ENCODE data around the gene GALNT18.

DNA sequence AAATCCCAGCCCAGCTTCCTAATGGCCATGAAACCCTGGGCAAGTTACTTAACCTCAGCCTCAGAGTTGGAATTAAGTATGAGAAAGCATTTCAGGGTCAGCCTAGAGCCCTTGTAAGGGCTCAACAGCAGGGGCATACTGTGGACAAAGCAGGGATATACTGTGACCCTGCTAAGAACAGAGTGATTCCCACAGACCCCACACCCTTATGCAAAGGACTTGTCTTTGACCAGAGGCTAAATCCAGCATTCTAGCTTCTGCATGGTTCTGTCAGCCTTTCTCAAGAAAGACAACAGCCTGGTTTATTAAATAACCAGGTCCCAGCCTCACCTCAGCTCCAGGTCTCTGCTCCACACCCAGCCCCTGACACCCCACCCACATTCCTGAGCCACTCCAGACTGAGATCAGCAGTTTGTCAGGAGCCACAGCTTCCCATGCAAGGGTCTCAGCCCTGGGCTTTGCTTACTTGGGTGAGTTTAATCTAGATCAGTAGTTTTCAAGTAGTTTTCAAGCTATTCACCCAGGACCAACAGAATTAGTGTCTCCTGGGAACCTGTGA lies 69.2 kb downstream of the GALNT18 start:
- TF ChIP-seq, protein P1, sequence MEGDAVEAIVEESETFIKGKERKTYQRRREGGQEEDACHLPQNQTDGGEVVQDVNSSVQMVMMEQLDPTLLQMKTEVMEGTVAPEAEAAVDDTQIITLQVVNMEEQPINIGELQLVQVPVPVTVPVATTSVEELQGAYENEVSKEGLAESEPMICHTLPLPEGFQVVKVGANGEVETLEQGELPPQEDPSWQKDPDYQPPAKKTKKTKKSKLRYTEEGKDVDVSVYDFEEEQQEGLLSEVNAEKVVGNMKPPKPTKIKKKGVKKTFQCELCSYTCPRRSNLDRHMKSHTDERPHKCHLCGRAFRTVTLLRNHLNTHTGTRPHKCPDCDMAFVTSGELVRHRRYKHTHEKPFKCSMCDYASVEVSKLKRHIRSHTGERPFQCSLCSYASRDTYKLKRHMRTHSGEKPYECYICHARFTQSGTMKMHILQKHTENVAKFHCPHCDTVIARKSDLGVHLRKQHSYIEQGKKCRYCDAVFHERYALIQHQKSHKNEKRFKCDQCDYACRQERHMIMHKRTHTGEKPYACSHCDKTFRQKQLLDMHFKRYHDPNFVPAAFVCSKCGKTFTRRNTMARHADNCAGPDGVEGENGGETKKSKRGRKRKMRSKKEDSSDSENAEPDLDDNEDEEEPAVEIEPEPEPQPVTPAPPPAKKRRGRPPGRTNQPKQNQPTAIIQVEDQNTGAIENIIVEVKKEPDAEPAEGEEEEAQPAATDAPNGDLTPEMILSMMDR (IDR thresholded peaks at IDR 0.05) = no peak
- TF ChIP-seq POLR2A (IDR thresholded peaks at IDR 0.05) = no peak

All from ovary (tissue), 3 donors.